Ecto neural progenitor cell (in vitro differentiated cells): Measurements from ENCODE around the gene WNK1.
A peak's percentile ranks its signal among the peaks of the same experiment; 100 is the strongest.
"Not testable (repeated sequence)": the region's sequence is repeated elsewhere in the genome, so short reads cannot be mapped to it uniquely, and the experiment has no call there.

Source experiments
- DNase-seq: peaks from one replicate; pipeline ENCODE4 v3.0.0-alpha.2; 2018; ENCODE audit warnings: low spot score

Gene WNK1

DNA sequence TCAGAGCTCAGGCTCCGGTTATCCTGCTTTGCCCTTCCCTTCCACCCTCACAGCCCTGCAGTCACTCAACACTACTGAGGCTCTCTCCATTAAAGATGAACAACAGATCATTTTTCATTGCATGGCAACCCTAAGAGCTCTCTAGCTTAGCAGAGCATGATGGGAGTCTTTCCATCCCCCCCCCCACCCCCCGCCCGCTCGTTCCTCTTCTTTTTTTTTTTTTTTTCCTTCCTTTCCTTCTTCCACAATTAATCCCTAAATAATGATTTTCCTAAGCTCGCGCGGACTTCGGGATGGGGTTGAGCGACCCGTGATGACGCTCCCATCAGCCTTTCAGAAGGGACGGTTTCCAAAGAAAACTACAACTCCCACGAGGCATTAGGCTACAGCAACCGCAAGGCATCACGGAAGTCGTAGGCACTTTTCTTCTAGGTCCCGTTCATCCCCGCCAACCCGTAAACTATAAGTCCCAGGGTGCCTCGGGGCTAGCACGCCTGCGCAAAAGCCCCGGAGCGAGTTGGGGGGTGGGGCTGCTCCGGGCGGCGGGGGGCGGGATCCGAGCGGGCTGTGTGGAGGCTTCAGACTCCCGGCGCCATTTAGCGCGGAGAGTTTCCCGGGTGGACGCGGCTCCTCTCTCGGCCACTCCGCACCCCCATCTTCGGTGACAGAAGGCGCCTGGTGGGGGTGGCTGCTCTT is at the start of gene WNK1:
Gene WNK1, plus strand, starts transcription at position 581 of the 696 bp plus-strand sequence. CDS start 987 bp downstream, outside the sequence.
- DNase-seq, result peak; percentile 100

DNA sequence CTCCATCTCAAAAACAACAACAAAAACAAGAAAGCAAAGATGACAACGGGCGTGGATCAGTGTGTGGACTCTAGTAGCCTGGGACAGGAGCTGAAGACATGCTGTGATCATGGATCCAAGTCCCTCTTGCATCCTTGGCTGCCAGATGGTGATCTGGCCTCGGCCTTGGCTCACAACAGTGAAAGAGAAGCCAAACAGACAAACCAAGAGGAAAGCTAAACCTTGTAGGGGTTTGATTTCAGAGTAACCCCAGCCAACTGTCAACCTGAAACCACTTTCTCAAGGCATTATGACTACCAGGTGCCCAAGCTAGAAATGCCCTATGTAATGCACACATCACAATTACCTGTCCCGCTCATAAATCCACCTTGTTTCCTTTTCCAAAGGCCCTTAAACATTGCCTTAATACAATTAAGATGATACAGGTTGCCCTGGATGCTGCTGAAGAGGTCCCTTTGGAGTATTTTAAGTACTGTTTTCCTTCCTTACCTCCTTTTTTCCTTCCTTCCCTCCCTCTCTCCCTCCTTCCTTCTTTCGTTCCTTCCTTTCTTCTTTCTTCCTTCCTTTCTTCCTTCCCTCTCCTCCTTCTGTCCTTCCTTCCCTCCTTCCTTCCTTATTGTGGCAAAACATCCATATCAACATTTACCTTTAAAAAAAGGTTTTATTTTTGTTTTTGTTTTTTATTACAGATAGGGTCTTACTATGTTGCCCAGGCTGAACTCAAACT is 47.7 kb upstream of the WNK1 start:
- DNase-seq, result no peak

DNA sequence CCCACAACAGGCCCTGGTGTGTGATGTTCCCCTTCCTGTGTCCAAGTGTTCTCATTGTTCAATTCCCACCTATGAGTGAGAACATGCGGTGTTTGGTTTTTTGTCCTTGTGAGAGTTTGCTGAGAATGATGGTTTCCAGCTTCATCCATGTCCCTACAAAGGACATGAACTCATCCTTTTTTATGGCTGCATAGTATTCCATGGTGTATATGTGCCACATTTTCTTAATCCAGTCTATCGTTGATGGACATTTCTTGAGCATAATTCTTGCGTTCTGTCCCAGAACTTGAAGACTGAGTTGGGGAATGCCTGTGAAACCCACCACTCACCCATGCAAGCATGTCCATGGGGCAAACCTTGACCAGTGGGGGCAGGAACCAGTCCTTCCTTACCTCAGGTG is 44.3 kb upstream of the WNK1 start:
- not testable (repeated sequence) for DNase-seq

DNA sequence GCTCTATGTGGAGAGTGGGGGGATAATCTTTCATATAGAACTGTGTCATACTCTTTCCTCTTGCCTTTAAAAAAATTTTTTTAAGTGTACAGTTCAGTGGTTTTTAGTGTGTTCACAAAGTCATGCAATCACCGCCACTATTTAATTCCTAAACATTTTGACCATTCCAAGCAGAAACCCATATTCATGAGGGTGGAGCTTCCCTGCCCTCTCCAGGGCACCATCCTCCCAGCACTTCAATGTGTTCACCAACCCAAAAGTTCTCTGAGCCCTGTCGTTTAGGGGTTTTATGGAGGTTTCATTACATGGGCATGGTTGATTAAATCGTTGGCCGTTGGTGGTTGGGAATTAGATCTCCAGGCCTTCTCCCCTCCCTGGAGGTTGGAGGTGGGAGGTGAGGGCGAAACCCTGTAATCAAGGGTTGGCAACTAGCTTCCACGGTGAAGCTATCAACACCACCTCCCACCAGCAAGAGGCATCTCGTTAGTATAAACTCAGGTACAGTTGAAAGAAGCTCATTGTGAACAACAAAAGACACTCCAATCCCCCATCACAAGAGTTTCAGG is 42.8 kb upstream of the WNK1 start:
- no peak for DNase-seq

DNA sequence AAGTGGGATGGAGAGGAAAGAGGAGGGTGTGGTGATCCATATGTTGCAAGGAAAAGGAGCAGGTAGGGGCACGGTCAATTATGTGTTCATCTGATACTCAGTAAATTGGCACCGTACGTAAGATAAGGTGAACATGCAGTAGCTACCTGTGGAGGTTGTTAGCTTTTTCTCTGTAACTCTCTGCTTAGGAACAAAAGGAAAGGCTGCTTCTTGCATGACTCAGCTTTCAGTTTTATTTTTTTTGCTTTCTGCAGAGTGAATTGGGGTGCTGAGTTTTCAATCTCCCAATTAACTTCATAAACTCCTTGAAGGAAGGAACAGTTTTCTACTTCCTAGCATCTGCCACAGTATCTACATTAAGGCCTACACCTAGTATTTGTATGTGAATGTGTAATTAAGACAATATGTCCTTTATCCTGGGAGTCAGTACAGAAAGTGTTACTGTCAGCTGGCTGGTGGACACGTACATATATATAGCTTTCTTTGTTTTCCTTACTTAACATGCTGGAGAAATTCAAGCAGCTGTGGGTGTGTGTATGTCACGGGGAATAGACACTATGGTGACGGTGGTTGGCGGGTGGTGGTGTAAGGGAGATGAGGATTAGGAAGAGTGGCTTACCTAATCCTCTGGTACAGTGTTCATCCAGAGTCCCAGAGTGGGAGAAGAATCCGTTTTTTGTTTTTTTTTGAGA is 40.1 kb upstream of the WNK1 start:
- DNase-seq, result no peak

DNA sequence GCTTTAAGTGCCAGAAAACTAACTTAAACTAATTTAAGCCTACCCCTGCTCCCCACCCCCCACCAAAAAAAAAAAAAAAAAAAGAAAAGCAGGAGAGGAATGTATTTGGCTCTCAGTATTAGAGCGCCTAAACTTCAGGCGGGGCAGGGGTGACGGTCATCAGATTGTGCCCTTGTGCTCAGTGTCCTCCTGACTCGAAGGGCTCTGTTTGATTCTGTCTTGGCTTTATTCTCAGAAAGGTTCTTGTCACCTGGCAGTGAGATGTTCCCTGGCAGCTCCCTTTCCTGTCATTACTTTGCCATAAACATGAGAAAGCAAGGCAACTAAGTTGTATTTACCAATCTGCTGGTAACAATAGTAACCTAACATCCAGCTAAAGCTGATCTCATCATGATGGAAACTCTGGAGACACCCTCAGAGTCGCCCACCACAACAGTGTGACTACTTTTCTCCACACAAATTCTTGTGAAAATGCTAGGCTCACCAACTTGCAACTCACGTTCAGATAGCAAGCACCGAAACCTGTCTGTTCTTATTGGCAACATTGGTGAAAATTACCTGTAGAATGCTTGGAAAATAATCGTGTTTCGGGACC is 39.0 kb upstream of the WNK1 start:
- DNase-seq, result no peak

DNA sequence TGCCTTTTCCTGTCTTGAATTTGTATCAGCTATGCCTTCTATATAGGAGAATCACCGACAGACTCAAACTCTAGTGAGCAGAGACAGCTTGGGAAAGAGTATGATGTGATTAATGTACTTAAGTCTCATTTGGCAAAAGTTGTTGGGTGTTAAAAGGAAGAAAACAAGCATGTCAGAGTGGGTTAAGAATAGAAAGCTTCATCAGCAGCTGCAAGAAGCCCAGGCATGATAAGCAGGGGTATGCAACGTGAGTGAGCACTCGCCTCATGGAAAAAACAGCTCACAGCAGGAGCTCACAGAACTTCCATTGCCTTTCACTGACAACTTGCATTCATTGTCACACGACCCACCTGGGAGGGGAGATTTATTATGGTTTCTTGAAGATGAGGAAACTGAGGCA is 35.9 kb upstream of the WNK1 start:
- DNase-seq, result no peak

DNA sequence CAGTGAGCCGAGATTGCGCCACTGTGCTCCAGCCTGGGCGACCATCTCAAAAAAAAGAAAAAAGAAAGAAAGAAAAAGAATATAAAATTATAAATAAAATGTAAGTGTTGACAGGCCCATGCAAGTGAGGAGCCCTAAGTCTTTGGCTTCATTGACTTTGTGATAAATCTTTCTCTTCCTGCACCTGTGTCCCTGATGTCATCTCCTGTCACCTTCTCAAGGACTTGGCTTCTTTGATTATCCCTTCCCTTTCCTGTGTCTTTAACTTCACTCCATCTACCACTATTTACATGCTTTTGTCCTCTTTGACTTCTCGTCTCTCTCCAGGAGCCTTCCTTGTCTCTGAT is 33.6 kb upstream of the WNK1 start:
- DNase-seq, result no peak

DNA sequence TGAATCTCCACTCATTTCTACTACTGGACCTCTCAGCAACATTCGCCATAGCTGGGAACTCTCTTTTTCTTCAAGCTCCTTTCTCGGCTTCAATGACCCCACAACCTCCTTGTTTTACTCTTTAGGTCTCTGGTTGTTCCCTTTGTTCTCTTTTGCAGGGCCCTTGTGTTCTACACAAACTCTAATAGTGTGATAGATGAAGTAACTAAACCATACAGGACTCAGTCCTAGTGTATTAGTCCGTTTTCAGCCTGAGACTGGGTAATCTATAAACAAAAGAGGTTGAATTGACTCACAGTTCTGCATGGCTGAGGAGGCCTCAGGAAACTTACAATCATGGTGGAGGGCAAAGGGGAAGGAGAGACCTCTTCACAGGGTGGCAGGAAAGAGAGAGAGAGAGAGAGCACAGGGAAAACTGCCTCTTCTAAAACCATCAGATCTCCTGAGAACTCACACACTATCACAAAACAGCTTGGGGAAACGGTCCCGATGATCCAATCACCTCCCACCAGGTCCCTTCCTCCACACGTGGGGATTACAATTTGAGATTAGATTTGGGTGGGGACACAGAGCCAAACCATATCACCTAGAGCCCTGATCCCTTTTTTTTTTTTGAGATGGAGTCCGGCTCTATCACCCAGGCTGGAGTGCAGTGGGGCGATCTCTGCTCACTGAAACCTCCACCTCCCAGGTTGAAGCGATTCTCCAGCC is 32.0 kb upstream of the WNK1 start:
- DNase-seq, result no peak

DNA sequence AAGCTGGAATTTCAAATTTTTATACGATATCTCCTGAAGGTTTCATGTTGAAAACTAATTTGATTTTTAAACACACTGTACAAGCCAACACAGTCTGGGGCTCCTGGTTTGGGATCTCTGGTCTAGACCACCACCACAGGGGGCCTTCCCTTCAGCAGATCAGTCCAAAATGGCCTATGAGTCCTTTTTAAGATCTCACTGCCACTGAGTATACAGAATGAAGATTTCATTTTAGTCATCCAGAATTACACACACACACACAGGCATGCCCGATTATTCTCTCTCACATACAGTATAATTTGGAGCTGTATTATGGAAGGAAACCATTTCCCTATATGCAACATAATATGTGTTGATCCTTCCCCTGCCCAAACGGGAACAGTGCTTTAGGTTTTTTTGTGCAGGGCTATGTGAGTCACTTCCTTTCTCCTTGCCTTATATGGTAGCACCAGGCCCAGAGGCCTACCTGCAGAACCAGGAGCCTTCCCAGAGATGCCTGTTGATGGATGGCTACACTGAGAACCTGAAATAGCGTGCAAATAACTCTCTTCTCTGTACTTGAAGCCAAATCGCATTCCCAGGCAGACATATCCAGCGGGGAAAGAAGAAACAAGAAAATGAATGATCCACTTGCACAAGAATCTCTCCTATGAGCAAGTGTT is 28.1 kb upstream of the WNK1 start:
- no peak for DNase-seq

DNA sequence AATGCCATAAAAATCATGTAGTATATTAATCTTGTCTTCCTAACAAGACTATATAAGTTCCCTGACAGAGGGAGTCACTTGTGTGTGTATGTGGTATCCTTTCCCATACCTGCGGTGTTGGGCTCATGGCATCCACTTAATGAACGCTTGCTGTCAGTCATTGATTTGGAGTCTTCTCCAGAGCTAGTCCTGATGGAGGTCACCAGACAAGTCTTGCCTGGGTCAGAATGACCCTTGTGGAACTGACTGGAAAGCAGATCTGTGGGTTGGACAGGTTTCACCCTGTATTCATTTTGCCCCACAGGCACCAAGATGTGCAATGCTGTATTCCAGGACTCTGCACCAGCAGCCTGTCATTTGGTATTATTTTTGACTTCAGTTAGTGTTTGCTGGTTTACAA is 27.3 kb upstream of the WNK1 start:
- no peak for DNase-seq

DNA sequence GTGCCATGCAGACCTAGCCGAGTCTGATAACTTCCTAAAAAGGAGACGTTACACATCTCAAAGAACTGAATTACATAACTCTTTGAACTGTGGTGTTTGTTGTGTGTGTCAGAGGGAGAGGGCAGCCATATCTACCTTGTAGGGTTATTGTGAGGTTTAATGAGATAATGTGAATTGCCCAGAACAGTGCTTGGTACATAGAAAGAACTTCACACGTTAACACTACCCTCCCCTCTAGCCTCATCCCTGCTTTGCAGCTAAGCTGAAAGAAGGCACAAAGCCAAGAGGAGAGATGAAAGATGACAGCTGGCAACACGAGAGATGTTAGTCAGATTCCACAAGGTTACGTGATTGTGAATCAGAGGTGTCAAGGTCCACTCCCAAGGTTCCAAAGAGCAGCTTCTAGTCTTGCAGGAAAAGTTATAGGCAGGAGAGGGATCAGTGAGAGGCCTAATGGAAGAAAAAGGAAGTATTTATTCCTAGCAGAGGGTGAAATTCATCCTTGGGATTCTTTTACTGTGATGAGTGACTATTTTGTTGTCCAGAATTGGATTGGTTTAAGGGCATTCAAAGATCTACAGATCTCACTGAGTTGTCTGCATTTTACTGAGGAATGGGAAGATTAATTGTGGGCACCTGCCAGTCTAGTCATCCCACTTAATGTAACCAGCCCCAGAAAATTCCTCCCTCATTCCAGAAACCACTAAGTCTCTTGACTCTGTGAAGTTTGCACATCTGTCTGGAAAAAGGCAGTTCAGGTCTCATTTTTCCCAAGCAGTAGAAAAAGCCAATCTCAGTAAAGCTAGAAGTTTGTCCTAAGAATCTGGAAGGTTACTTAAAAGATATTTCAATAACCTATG is 25.9 kb upstream of the WNK1 start:
- no peak for DNase-seq

DNA sequence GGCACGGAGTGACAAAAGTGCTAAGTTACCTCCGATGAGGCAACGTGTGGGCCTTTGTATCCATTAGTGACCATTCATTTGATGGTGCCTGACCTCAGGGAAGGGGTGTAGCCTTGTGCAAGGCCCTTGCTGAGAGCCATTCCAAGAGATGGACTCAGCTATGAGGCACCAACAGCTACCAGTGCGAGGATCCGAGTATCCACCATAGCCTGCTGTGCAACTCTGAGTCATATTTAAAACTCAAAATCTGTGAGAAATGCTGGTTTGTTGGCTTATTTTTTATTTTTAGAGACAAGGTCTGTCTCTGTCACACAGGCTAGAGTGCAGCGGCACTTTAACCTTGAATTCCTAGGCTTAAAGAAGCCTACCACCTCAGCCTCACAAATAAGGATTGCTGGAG is 25.1 kb upstream of the WNK1 start:
- DNase-seq, result no peak

DNA sequence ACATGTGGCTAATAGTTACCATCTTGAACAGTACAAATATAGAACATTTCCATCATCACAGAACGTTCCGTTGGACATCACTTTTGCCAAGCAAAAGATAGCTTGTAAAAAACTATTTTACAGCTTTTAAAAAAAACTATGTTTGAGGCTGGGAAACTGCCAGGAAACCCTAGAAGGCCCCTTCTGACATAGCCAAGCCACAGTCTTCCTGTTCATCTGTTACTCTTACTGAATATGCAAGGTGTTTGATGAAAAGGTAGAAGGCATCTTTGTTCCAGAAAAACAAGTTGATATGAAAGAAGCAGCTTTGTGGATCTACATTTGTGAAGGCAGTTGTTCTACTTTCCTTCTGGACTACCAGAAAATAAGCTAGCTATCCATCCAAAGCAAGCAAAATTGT is 23.6 kb upstream of the WNK1 start:
- DNase-seq, result no peak

DNA sequence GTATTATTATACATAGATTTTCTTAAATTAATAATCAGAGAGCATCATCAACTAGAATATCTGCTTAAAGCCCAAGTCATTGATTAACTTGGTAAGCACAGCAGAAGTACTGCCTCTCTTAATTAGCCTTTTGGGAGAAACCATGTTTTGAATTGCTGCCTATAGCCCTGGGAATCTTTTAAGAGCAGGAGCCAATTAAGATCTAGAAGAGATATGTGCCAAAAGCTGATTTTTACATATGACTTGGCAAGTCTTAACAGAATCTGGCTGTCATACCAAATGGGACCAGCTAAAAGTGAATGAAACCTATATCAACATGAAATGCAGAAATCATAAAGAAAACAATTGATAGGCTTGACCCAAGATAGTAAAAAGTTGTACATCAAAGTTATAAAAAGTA is 23.2 kb upstream of the WNK1 start:
- no peak for DNase-seq

DNA sequence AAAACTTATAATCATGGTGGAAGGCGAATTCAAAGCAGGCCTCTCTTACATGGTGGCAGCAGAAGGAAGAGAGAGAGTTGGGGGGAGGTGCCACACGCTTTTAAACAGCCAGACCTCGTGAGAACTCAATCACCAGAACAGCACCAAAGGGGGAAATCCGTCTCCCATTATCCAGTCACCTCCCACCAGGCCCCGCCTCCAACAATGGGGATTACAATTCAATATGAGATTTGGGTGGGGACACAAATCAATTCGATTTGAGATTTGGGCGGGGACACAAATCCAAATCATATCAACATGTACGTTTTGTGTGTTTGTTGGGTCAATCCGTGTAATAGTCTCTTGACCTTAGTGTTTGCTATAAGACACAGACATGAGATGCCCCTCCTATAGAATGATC is 21.8 kb upstream of the WNK1 start:
- DNase-seq, result no peak

DNA sequence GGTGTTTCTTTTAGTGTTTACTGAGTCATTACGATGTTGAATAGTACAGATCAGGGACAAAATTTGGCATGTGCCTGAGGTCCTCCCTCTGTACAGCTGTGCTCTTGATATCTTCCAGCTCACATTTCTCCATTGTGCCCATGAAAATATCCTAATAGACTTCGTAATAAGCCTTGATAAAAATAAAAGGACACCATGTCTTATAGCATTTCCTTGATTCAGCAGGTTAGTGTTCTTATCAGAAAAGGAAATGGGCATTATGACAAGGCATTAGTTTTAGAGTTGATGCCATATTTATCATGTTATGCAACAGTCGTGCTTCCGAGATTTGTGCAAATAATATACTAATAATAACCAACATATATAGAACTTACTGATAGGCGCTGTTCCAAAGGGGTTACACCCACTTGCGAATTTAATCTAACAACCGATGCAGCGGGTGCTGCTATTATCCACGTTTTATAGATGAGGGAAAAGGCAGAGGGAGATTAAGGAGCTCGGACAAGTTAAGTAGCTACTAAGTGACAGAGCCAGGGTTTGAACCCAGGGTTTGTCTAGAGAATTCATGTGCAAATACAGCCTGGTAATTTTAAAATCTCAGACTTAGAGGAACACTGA is 15.1 kb upstream of the WNK1 start:
- no peak for DNase-seq

DNA sequence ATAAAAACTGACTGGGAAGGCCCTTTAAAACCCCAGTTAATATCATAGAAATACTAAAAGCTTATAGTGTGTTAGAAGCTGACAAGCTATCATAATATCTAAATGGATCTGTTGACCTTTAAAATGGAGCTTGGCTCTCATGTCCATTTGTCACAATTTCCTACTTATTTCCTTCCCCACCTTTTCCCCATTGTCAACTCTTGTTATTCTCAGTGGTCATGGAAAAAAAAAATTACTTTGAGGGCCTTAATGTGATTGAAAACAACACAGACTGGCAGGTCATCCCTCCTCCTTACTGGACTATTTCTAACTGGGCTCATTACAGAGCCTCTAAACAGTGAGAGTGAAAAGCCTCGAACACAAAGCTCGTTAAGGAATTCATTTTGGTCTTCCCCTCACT is 13.7 kb upstream of the WNK1 start:
- DNase-seq, result no peak

DNA sequence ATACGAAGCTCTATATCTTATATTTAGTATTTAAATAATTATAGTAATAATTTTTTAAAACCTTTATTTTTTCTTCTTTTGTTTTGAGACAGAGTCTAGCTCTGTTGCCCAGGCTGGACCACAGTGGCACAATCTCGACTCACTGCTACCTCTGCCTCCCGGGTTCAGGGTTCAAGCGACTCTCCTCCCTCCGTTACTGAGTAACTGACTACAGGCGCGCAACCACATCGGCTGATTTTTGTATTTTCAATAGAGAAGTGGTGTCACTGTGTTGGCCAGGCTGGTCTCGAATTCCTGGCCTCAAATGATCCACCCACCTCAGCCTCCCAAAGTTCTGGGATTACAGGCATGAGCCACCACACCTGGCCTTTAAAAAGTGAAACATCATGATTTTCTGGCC is 13.0 kb upstream of the WNK1 start:
- no peak for DNase-seq

DNA sequence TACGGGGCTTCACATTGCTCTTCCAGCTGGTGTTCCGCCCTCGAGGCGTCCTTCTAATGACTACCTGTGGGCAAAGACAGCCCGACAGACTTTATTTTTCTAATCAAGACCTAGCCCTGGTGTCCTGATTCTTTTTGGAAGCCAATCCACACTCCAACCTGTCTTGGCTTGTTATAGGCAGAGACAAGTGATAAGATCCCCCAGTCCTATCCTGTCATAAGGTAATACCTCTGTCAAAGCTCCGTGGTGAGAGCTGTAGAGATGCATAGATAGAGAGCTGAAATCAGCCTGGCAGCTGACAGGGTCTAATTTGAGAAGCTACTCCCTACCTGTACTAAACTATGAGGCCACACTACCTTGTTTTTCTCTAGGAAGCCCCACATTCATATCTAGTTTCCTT is 11.5 kb upstream of the WNK1 start:
- no peak for DNase-seq
